HepG2 (cell line): ENCODE results near the gene PSKH1. TPM values are rescaled to one million over a fixed set of nuclear protein-coding genes. Genes with fewer than 3 reads are reported as not detected.

Source experiments
- AGO1 ChIP-seq: fragments of 200-400 bp; formaldehyde crosslinking; IDR thresholded peaks from 2 replicates; pipeline ENCODE4 v1.6.1; 2017; ENCODE audit warnings: mild to moderate bottlenecking, low read depth, low read length, moderate library complexity; ENCODE audit not compliant: poor library complexity, severe bottlenecking
- CBX5 ChIP-seq: sonication (generic); formaldehyde crosslinking; IDR thresholded peaks from 2 replicates; pipeline ENCODE4 v1.4.0; 2020; ENCODE audit warnings: missing genetic modification reagents, borderline replicate concordance
- MAZ ChIP-seq, 2 experiments: sonication (generic) in 1 of 2; formaldehyde crosslinking in 1 of 2; IDR thresholded peaks; 2 replicates each; pipeline versions ENCODE4 v1.5.0 to v1.6.1; 2012 to 2020; ENCODE audit warnings: low read depth in 2 of 2, mild to moderate bottlenecking in 2 of 2, borderline replicate concordance in 1 of 2, improper control_type of control experiment in 1 of 2, low read length in 1 of 2, missing genetic modification reagents in 1 of 2, moderate library complexity in 1 of 2
- MZF1 ChIP-seq: sonication (generic); formaldehyde crosslinking; IDR thresholded peaks from 2 replicates; pipeline ENCODE4 v1.8.1; 2023; ENCODE audit warnings: mild to moderate bottlenecking, missing genetic modification reagents, borderline replicate concordance
- NONO ChIP-seq, 2 experiments: fragments of 450-650 bp in 1 of 2; sonication (generic) in 1 of 2; formaldehyde crosslinking in 1 of 2; IDR thresholded peaks in 1 of 2; conservative IDR thresholded peaks in 1 of 2; 2 replicates each; pipeline versions ENCODE4 v1.6.1 to v1.8.0; 2017 to 2022; ENCODE audit warnings: mild to moderate bottlenecking in 1 of 2, missing genetic modification reagents in 1 of 2, moderate library complexity in 1 of 2
- PCBP1 ChIP-seq: fragments of 200-400 bp; formaldehyde crosslinking; IDR thresholded peaks from 2 replicates; pipeline ENCODE4 v1.6.1; 2017; ENCODE audit warnings: mild to moderate bottlenecking, low read depth, low read length, borderline replicate concordance
- SMARCE1 ChIP-seq: fragments of 450-650 bp; IDR thresholded peaks from 2 replicates; pipeline ENCODE4 v1.6.1; 2017; ENCODE audit warnings: borderline replicate concordance
- SNAPC2 ChIP-seq: sonication (generic); formaldehyde crosslinking; IDR thresholded peaks from 2 replicates; pipeline ENCODE4 v1.8.1; 2022; ENCODE audit warnings: mild to moderate bottlenecking, missing genetic modification reagents
- ZBTB42 ChIP-seq: sonication (generic); formaldehyde crosslinking; IDR thresholded peaks from 2 replicates; pipeline ENCODE4 v1.5.0; 2020; ENCODE audit warnings: mild to moderate bottlenecking, missing genetic modification reagents
- ZFP36L1 ChIP-seq: sonication (generic); formaldehyde crosslinking; IDR thresholded peaks from 2 replicates; pipeline ENCODE4 v1.8.0; 2022; ENCODE audit warnings: mild to moderate bottlenecking, missing genetic modification reagents, moderate library complexity
- ZKSCAN1 ChIP-seq: fragments of 150-350 bp; IDR thresholded peaks from 2 replicates; pipeline ENCODE4 v1.6.1; 2014; ENCODE audit warnings: low read length
- ZNF354B ChIP-seq: sonication (generic); formaldehyde crosslinking; IDR thresholded peaks from 2 replicates; pipeline ENCODE4 v1.8.0; 2022; ENCODE audit warnings: mild to moderate bottlenecking, missing genetic modification reagents
- ZNF552 ChIP-seq: sonication (generic); formaldehyde crosslinking; IDR thresholded peaks from 2 replicates; pipeline ENCODE4 v1.9.0; 2022; ENCODE audit warnings: missing genetic modification reagents, mild to moderate bottlenecking, borderline replicate concordance
- polyA plus RNA-seq, 8 experiments: library from polyadenylated mRNA; depleted of rRNA in 3 of 8; stranded (reverse) in 7 of 8; unstranded in 1 of 8; fragments of >200 nt; fragmentation: Illumina TruSeq in 4 of 8; extraction: Trizol in 4 of 8; gene quantifications; 2 replicates each; pipeline versions ENCODE4 v1.2.1 to v1.2.3, GENCODE V29; 2011 to 2016; ENCODE audit warnings: low read depth in 4 of 8, missing spikeins in 1 of 8, mixed read lengths in 1 of 8; ENCODE audit not compliant: insufficient read depth in 1 of 8
- total RNA-seq, 5 experiments: library from RNA; depleted of rRNA; stranded (reverse); fragments of >200 nt; fragmentation: Illumina TruSeq; extraction: Trizol; gene quantifications; 2 replicates each; pipeline ENCODE4 v1.2.3, GENCODE V29; 2016; ENCODE audit warnings: low read depth in 1 of 5
- TF ChIP-seq, protein P1 (sequence below): sonication (generic); formaldehyde crosslinking; conservative IDR thresholded peaks from 2 replicates; pipeline ENCODE4 v1.4.0; 2020; ENCODE audit warnings: missing genetic modification reagents
- TF ChIP-seq, protein P2 (sequence below): sonication (generic); formaldehyde crosslinking; conservative IDR thresholded peaks from 2 replicates; pipeline ENCODE4 v1.5.0; 2020; ENCODE audit warnings: missing genetic modification reagents
- TF ChIP-seq, protein P3 (sequence below): sonication (generic); formaldehyde crosslinking; IDR thresholded peaks from 2 replicates; pipeline ENCODE4 v1.5.1; 2020; ENCODE audit warnings: missing genetic modification reagents, mild to moderate bottlenecking, borderline replicate concordance
- TF ChIP-seq, protein P4 (sequence below): sonication (generic); formaldehyde crosslinking; IDR thresholded peaks from 2 replicates; pipeline ENCODE4 v1.5.0; 2020; ENCODE audit warnings: mild to moderate bottlenecking, missing genetic modification reagents
- TF ChIP-seq, protein P5 (sequence below): IDR thresholded peaks from 2 replicates; pipeline ENCODE4 v1.6.1; 2016; ENCODE audit warnings: missing biosample characterization, missing genetic modification reagents, low read depth

The PSKH1 gene
- total and polyA plus RNA-seq, 2 of the 13 experiments (the other 11 are each of a cell fraction or from before 2014, with no cell fraction given): 8.4 to 19.1 TPM

DNA sequence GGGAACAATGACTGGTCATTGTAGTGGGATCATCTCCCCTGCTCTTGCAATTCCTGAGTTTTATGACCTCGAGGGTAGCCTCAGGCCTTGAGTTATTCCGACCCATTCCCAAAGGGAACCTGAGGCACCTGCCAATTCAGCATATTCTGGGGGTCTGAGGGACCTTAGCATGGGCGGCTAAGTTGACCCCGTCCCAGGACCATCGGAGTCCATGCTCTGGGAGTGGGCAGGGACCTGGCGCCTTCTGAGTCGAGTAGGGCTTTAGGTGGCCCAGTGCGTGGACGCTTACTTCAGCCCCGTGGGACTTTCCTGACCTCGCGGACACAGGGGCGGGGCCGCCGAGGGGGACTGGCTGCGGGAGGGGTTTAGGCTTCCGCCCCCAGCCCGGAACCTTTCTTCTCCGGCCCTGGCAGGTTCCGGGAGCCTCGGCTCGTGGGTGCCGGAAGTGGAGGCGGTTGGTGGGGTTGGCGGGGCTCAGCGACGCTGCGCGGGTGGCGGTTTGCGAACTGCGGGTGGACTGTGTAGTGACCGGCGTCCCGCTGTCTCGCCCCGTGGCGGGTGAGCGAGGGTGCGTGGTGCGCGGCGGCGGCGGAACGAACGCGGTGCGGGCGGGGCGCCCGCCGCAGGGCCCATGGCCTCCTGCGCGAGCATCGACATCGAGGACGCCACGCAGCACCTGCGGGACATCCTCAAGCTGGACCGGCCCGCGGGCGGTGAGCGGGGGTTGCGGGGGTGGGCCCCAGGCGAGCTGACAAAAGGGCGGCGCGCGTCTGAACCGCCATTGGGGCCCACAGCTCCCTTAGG lies 20.2 kb upstream of the PSKH1 start, which contains the start of gene EDC4 (continued):
- TF ChIP-seq SNAPC2 (CRISPR knock-in tag): peak; percentile 42; the same call in 1 of the 2 replicates
- peak; percentile 85; the same call in 1 of the 2 replicates for TF ChIP-seq CBX5 (CRISPR knock-in tag)
- TF ChIP-seq MZF1: no peak
- TF ChIP-seq ZFP36L1 (CRISPR knock-in tag): no peak
- TF ChIP-seq, protein P1, sequence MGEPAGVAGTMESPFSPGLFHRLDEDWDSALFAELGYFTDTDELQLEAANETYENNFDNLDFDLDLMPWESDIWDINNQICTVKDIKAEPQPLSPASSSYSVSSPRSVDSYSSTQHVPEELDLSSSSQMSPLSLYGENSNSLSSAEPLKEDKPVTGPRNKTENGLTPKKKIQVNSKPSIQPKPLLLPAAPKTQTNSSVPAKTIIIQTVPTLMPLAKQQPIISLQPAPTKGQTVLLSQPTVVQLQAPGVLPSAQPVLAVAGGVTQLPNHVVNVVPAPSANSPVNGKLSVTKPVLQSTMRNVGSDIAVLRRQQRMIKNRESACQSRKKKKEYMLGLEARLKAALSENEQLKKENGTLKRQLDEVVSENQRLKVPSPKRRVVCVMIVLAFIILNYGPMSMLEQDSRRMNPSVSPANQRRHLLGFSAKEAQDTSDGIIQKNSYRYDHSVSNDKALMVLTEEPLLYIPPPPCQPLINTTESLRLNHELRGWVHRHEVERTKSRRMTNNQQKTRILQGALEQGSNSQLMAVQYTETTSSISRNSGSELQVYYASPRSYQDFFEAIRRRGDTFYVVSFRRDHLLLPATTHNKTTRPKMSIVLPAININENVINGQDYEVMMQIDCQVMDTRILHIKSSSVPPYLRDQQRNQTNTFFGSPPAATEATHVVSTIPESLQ (CRISPR knock-in tag): peak; percentile 69; the same call in 1 of the 2 replicates
- TF ChIP-seq ZKSCAN1: no peak
- TF ChIP-seq, protein P2, sequence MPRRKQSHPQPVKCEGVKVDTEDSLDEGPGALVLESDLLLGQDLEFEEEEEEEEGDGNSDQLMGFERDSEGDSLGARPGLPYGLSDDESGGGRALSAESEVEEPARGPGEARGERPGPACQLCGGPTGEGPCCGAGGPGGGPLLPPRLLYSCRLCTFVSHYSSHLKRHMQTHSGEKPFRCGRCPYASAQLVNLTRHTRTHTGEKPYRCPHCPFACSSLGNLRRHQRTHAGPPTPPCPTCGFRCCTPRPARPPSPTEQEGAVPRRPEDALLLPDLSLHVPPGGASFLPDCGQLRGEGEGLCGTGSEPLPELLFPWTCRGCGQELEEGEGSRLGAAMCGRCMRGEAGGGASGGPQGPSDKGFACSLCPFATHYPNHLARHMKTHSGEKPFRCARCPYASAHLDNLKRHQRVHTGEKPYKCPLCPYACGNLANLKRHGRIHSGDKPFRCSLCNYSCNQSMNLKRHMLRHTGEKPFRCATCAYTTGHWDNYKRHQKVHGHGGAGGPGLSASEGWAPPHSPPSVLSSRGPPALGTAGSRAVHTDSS (CRISPR knock-in tag): no peak
- TF ChIP-seq, protein P3, sequence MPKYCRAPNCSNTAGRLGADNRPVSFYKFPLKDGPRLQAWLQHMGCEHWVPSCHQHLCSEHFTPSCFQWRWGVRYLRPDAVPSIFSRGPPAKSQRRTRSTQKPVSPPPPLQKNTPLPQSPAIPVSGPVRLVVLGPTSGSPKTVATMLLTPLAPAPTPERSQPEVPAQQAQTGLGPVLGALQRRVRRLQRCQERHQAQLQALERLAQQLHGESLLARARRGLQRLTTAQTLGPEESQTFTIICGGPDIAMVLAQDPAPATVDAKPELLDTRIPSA (CRISPR knock-in tag): peak; percentile 37; the same call in 1 of the 2 replicates
- TF ChIP-seq PCBP1: 0 out of 2 replicates have a peak, but pooled peaks have one; percentile 81
- TF ChIP-seq, protein P4, sequence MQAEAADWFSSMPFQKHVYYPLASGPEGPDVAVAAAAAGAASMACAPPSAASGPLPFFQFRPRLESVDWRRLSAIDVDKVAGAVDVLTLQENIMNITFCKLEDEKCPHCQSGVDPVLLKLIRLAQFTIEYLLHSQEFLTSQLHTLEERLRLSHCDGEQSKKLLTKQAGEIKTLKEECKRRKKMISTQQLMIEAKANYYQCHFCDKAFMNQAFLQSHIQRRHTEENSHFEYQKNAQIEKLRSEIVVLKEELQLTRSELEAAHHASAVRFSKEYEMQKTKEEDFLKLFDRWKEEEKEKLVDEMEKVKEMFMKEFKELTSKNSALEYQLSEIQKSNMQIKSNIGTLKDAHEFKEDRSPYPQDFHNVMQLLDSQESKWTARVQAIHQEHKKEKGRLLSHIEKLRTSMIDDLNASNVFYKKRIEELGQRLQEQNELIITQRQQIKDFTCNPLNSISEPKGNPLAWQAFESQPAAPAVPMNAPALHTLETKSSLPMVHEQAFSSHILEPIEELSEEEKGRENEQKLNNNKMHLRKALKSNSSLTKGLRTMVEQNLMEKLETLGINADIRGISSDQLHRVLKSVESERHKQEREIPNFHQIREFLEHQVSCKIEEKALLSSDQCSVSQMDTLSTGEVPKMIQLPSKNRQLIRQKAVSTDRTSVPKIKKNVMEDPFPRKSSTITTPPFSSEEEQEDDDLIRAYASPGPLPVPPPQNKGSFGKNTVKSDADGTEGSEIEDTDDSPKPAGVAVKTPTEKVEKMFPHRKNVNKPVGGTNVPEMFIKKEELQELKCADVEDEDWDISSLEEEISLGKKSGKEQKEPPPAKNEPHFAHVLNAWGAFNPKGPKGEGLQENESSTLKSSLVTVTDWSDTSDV: 0 out of 2 replicates have a peak, but pooled peaks have one; percentile 71
- TF ChIP-seq ZNF354B (CRISPR knock-in tag): peak; percentile 66; the same call in 1 of the 2 replicates
- TF ChIP-seq SMARCE1: no peak
- TF ChIP-seq ZNF552: peak; percentile 68; the same call in 1 of the 2 replicates
- TF ChIP-seq, protein P5, sequence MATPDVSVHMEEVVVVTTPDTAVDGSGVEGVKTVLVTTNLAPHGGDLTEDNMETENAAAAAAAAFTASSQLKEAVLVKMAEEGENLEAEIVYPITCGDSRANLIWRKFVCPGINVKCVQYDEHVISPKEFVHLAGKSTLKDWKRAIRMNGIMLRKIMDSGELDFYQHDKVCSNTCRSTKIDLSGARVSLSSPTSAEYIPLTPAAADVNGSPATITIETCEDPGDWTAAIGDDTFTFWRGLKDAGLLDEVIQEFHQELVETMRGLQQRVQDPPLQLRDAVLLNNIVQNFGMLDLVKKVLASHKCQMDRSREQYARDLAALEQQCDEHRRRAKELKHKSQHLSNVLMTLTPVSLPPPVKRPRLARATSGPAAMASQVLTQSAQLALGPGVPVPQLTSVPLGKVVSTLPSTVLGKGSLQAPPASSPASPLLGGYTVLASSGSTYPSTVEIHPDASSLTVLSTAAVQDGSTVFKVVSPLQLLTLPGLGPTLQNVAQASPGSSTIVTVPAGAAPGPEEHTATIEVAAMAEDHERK (CRISPR knock-in tag): peak; percentile 71
- peak; percentile 97 for TF ChIP-seq MAZ (IDR thresholded peaks at IDR 0.05; ENCODE audit: borderline replicate concordance, low read depth, low read length)
- TF ChIP-seq MAZ (CRISPR knock-in tag; IDR thresholded peaks at IDR 0.05; ENCODE audit: low read depth): peak; percentile 99
- peak; percentile 96 for TF ChIP-seq AGO1
- no peak for TF ChIP-seq NONO (IDR thresholded peaks at IDR 0.05)
- TF ChIP-seq NONO (CRISPR knock-in tag; conservative IDR thresholded peaks at IDR 0.05): peak; percentile 99
- no peak for TF ChIP-seq ZBTB42 (CRISPR knock-in tag)
